Esophagus mucosa (tissue), 1 donor: ENCODE data around the gene NOG. TPM values are rescaled to one million over a fixed set of nuclear protein-coding genes. Genes with fewer than 3 reads are reported as not detected.

ENCODE experiments used
- ATAC-seq: fragments of 200-7000 bp; cut with Tn5 transposase; one replicate; pipeline ENCODE4 v1.9.1; 2020
- total RNA-seq: library from RNA; stranded (reverse); gene quantifications from one replicate; pipeline ENCODE4 v1.2.4, GENCODE V29; 2023
- donor health status: DM: yes; HTN: yes; CAD: no.

Gene NOG
- total RNA-seq, result not detected

GRCh38 chr17:56593646-56594319 lies at the start of gene NOG:
Gene NOG (plus strand): TSS chr17:56593699. CDS start chr17:56594224, 525 bp downstream.
- peak; percentile 62 for ATAC-seq

GRCh38 chr17:56545106-56545505 lies 48.4 kb upstream of the NOG start:
- ATAC-seq, result no peak

- no peak for ATAC-seq
These were observed 47.6 kb upstream of the NOG start for GRCh38 chr17:56545930-56546329.

GRCh38 chr17:56548661-56549060 lies 44.8 kb upstream of the NOG start:
- ATAC-seq, result no peak

GRCh38 chr17:56549501-56549900 lies 44.0 kb upstream of the NOG start:
- ATAC-seq, result no peak

GRCh38 chr17:56557682-56558081 lies 35.8 kb upstream of the NOG start:
- ATAC-seq, result no peak

- ATAC-seq, result no peak
These were observed 35.4 kb upstream of the NOG start for GRCh38 chr17:56558088-56558487.

- ATAC-seq, result no peak
These were observed 23.3 kb upstream of the NOG start for GRCh38 chr17:56570199-56570598.

- ATAC-seq, result no peak
These were observed 22.0 kb upstream of the NOG start for GRCh38 chr17:56571456-56571855.

GRCh38 chr17:56577190-56577842 lies 16.2 kb upstream of the NOG start:
- no peak for ATAC-seq

- no peak for ATAC-seq
These were observed 15.7 kb upstream of the NOG start for GRCh38 chr17:56577843-56578204.

- no peak for ATAC-seq
These were observed 11.6 kb upstream of the NOG start for GRCh38 chr17:56581635-56582627.

GRCh38 chr17:56583772-56584171 lies 9.7 kb upstream of the NOG start:
- no peak for ATAC-seq

GRCh38 chr17:56587298-56587697 lies 6.2 kb upstream of the NOG start:
- ATAC-seq, result no peak

GRCh38 chr17:56592487-56593085 lies 913 bp upstream of the NOG start:
- peak; percentile 68 for ATAC-seq

- ATAC-seq, result peak; percentile 36
These were observed 333 bp upstream of the NOG start for GRCh38 chr17:56593086-56593645.

- no peak for ATAC-seq
These were observed 1.0 kb downstream of the NOG start for GRCh38 chr17:56594320-56595107.

- ATAC-seq, result no peak
These were observed 1.6 kb downstream of the NOG start for GRCh38 chr17:56595108-56595418.

GRCh38 chr17:56595831-56596690 lies 2.6 kb downstream of the NOG start:
- ATAC-seq, result no peak

GRCh38 chr17:56596691-56597494 lies 3.4 kb downstream of the NOG start:
- ATAC-seq, result no peak
